GM15510 (cell line): Measurements from ENCODE around the gene C14orf93.

Experiments
- POLR2A ChIP-seq: IDR thresholded peaks from 3 replicates; pipeline ENCODE4 v1.6.1; 2011; ENCODE audit warnings: borderline replicate concordance; ENCODE audit not compliant: insufficient read length; ENCODE audit errors: extremely low read depth

Gene C14orf93

DNA sequence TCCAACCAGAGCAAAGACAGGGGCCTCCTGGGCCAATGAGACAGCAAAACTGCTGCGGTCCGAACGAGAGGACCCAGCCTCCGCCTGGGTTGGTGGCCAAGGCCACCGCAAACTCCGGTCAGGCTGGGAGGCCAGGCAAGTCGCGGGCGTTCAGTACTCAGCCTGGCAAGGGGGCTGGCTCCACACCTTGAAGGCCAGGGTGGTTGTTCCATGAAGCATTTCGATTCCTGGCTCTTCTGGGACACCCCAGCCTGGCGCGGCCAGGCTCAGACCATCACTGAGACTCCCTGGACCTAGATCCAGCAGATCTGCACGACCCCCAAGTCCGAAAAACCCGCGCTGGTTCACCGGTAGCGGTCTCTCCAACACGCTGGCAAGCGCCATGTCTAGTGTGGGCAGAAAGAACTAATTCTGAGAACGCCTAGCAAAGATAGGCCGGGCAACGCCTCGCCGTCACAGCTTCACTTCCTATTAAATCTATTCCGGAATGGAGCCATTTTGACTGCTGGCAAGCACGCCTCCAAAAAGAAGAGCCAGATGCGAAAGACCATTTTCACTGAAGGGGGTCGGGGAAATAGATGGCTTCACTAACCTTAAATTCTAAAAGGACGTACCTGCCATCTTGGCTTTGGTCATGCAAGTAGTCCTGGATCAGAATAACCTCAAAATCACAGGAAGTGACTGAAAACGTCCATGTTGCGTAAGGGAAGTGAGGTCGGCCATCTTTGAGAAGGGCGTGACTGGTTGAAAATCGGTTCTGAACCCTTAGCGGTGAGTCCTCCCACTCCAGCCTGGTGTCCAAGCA is 24.8 kb upstream of the C14orf93 start, which contains the start of gene PSMB5:
Gene PSMB5, minus strand, starts transcription at position 403 of the 805 bp plus-strand sequence. Its CDS starts 19 bp downstream, at position 384.
- TF ChIP-seq POLR2A: peak; percentile 81

DNA sequence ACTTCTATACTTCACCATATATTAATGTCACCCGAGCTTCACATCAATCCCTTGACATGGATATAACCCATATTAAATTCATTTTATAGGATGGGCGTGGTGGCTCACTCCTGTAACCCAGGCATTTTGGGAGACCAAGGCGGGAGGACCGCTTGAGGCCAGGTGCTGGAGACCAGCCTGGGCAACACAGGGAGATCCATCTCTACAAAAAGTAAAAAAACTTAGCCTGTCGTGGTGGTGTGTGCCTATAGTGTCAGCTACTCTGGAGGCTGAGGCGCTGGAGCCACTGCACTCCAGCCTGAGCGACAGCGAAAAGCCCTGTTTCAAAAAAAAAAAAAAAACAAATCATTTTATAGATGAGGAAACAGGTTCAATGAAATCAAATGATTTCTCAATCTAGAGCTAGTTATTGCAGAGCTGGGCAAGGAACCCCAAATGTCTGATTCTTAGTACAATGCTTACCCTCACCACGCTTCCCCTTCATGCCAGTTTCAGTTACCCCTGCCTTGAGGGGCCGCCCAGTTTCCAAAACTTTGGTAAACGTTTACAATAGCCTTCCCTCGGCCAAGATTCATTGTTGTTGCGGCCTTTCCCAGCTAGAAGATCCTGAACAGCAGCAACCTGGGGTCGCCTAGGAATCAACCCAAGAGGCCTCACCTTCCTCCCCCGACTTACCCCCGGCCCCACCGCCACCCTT is 24.0 kb upstream of the C14orf93 start:
- no peak for TF ChIP-seq POLR2A

DNA sequence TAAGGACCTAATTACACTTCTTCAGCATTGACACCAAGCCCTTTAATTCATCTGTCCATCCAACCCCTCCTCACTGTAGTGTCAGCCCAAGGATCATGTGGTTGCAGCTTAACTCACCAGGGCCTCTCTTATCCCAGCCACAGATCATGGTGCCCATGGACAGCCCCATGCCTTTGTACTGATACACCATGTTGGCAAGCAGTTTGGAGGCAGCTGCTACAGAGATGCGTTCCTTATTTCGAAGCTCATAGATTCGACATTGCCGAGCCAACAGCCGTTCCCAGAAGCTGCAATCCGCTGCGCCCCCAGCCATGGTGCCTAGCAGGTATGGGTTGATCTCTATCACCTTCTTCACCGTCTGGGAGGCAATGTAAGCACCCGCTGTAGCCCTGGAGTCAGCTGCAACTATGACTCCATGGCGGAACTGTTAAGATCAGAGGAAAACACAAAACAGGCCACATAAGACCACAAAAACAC is 23.3 kb upstream of the C14orf93 start:
- TF ChIP-seq POLR2A: no peak

DNA sequence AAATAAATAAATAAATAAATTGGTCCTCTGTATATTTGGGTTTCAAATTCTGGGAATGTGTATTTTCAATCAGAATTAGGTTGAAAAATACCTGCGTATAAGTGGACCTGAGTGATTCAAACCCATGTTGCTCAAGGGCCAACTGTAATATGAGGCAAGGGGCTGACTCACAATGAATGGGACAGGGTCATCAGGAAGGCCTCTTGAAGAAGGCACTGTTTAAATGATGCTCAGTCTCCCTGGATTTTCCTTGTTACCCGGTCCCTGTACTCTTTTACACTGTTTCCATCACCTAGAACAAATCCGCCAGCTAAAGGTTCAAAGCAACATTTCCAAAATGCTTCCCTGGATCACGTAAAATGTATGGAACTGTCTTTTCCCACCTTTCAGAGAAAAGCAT is 21.0 kb upstream of the C14orf93 start:
- TF ChIP-seq POLR2A: no peak

DNA sequence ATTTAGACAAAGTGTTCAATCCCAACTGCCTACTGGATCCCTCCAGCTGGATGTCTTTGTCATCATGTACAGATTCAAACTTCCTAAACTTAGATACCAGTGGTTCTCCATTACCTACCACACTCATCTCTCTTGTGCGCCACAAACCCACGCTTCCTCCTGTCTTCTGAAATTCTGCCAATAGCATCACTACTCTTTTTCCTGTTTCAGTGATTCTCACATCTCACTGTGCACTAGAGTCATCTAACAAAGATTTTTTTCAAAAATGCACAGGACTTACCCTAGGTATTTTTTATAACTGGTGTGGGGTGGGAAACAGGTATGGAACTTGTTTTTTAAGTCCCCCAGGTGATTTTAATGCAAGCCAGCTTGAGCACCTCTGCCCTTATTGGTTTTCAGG is 18.9 kb upstream of the C14orf93 start:
- TF ChIP-seq POLR2A: no peak

DNA sequence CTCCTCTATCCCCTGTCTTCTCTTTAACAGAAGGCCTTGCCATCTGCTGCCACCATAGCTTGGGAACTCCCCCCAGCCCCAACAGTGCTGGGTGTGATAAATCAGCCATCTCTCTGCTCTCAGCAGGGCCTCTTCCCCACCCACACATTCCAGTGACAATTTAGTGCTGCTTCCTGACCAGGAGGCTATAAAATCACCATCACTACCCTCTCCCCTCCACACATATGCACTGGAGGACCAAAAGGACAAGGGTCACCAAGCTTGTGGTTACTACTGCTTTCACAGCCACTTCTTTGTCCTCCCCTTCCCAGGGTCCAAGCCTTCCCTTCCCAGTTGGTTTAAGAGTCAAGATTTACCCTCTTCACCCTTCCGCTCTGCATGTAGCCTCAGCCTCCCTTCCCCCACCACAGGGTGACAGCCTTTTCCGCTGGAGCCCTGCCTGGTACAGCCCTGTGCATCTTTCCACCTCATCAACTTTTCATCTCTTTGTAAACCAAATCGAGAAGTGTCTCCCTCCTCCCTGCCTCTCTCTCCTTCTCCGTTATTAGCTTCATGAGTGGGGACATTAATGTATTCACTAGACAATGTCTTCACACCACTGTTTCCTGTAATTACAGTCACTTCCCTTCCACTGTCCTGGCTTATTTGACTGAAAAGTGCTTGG is 15.3 kb upstream of the C14orf93 start:
- no peak for TF ChIP-seq POLR2A

DNA sequence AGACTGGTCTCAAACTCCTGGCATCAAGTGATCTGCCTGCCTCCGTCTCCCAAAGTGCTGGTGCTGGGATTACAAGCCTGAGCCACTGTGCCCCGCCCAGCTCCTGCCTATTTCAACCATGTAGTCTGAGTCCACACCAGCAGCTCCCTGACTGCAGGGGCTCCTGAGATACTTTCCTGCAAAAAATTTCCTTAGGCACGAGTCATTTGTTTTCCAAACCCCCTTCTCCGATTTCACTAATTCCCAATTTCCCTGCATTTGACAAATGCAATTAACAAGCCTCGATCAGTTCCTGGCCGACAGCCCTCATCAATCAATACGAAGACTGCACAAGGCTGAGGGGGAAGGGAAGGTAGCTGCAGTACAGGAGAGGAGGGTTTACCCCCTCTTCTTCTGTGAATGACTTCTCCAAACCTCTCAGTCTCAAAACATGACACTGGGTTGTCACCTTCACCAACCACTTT is 14.7 kb upstream of the C14orf93 start:
- no peak for TF ChIP-seq POLR2A

DNA sequence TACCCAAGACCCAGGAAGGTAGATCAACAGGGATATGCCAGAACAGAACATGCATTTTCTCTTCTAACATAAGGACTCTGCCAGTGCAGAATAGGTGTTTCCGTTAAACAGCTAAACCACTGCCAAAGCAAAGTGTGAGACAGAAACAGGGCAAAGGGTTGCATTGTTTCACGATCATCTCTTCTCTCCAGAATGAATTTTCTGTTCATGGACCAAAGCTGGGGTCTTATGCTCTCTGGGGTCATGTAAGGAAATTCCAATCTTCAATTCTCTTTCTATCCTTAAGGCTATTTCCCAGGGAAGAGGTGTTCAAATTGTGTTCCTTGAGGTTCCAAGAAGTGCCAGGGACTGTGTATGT is 13.8 kb upstream of the C14orf93 start:
- TF ChIP-seq POLR2A: no peak

DNA sequence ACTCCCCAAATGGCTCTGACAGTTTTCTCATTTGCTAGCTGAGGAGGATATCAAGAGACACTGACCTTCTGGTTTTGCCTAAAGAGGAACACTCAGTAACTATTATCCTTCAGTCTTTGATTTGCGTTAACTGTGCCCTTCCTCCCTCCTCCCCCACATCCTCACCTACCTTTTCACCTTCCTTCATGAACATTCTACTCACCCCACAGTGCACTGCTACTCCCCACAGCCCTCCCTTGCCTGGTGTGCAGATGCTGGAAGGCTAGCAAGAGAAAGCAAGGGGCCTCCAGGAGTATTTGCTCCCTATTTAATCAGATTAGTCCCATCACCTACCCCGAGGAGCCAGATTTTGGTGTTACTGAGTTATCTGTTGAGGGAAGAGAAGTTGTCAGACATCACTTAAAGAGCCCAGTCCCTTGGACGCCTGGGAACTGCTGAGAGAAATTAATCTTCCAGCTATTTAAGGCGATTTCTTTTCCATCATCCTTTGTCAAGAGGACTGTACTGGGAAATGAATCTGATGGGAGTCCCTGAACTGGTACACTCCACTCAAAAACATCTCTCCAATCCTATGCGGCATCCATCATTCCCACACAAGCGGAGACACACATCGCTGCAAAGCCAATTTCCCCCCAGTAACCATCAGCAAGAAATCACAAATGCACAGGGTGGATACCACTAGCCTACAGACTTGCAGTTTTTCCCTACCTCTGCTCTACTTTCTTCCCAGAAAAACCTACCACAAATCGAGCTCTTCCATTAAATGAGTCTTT is 13.3 kb upstream of the C14orf93 start:
- no peak for TF ChIP-seq POLR2A

DNA sequence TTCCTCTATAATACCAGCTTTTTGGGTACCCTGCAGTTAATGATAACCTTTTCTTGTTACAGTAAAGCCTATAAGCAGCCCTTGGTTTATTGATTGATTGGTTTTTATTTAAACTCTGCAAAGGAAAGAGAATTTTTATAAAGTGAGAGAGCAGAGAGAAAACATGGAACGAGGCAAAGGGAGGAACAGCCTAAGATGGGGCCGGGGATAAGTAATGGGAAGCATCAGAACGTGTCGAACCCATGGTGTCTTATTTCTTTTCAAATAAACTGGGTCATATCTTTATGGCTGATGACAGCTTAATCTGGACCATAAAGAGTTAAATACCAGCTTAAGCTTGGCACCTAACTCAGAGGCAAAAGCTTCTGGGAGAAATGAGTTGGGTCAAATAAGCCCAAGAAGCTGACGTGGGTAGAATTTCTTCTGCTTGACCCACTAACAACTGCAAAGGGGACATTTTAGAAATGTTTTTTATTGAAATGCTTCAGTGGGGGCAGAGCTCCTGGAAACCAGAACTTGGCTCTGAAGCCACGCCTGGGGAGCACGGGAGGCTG is 12.0 kb upstream of the C14orf93 start:
- TF ChIP-seq POLR2A: no peak

DNA sequence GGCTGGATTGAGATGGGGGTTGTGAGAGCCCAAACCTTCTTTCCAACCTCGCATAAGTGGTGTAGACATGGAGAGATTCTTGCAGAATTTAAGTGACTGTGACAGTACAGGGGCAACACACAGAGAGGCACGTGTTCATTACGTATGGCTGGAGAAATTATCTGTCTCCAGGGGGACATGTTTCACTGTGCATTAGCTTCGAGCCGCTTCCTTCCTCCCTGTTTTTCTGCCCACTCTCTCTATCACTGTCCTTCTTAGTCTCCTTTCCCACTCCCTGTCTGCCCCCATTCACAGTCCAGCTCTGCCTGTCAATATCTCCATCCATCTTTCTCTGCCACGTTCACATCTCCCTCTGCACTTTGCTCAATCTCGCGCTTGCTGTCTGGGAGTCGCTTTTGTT is 11.5 kb upstream of the C14orf93 start:
- no peak for TF ChIP-seq POLR2A

DNA sequence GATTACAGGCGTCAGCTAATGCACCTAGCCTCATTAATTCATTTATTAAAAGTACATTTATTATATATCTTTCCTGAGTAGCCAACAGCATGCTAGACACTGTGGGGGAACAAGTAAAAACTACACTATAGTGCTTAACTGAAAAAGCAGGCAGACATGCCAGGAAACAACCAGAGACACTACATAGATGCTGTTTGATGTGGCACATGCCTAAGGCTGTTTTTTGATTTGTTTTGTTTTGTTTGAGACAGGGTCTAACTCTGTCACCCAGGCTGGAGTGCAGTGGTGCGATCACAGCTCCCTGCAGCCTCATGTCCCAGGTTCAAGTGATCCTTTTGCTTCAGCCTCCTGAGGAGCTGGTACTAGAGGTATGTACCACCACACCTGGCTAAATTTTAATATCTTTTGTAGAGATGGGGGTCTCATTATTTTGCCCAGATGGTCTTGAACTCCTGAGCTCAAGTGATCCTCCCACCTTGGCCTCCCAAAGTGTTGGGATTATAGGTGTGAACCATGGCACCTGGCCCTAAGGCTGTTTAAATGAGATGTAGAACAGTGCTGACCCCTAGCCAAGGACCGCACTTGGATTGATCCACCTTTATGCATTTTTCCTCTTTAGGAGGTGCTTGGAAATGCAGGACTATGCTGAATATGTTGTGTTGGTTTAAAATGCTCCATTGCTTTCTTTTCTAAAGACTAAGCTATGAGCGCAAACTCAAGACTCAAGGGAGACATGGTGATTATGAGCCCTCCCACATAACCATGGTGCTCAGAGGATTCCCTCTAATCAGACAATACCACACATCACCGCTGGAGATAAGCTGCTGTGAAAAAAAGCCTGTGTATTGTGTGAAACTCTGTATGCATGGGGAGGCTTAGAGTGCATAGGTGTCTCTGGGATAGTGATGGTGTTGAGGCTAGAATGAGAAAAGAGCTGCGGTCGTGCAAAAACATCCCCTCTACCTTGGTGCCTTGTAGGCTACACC is 10.5 kb upstream of the C14orf93 start:
- TF ChIP-seq POLR2A: no peak

DNA sequence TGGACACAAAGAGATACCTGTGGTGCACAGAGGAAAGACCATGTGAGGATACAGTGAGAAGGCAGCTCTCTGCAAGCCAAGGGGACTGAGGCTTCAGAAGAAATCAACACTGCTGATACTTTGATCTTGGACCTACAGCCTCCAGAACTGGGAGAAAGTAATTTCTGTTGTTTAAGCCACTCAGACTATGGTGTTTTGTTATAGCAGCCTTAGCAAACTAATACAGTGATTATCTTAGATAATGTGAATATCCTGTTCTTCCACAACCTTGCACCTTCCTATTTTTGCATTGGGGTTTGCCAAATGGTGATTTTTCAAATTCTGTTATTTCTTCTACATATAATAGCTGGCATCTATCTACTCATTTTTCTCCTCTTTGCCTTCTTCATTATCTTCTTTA is 8.2 kb upstream of the C14orf93 start:
- TF ChIP-seq POLR2A: no peak

DNA sequence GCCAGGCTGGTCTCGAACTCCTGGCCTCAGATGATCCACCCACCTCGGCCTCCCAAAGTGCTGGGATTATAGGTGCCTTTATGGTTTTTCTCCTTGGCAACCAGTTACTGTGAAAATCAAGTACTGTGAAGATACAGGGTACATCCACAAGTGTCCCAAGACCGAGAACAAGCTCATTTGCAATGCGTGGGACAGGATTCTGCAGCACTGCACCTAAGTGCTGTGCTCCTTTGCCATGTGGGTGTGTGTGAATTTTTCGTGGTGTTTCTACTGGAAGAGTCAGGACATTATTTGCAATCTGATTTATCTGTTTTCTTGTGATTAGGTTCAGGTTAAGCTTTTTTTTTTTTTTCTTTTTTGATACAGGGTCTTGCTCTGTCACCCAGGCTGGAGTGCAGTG is 7.1 kb upstream of the C14orf93 start:
- no peak for TF ChIP-seq POLR2A

DNA sequence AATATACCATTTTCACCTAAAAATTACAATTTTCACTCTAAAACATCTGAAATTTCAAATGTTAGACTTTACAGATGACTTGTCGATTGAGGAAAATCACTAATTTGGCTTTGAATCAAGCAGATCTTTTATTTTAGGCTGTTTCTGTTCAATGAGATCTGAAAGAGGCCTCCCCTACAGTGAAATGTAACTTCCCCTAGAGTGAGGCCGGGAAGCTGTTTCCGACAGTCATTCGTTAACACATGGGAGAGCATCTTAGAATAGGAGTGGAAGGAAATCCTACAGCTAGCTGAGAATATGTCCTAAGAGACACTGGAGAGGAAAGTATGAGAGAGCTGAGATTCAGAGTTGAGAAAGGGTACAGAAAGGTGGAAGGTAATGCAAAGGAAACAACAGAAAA is 5.7 kb upstream of the C14orf93 start:
- no peak for TF ChIP-seq POLR2A
